Peyer's patch (tissue), 4 donors: Measurements from ENCODE around the gene LIFR. TPM values are rescaled to one million over a fixed set of nuclear protein-coding genes. Genes with fewer than 3 reads are reported as not detected.

ENCODE experiments used
- DNase-seq, 3 donors: peaks; one replicate each; pipeline ENCODE4 v3.0.0-alpha.2; 2017 to 2019
- H3K27ac ChIP-seq, 4 donors: fragments of 200-600 bp; sonication (generic); one replicate each; pipeline ENCODE4 v1.5.1; 2016 to 2019
- H3K27me3 ChIP-seq, 2 donors: fragments of 200-600 bp; sonication (generic); one replicate each; pipeline ENCODE4 v1.5.1; 2019
- H3K36me3 ChIP-seq, 3 donors: fragments of 200-600 bp; sonication (generic); one replicate each; pipeline ENCODE4 v1.5.1; 2016 to 2019
- H3K4me1 ChIP-seq, 4 donors: fragments of 200-600 bp; sonication (generic); one replicate each; pipeline ENCODE4 v1.5.1; 2016 to 2019
- H3K4me3 ChIP-seq, 4 donors: fragments of 200-600 bp; sonication (generic); 1 replicate in 3 of 4; 2 replicates in 1 of 4; pipeline ENCODE4 v1.5.1; 2016 to 2019; ENCODE audit warnings: mild to moderate bottlenecking in 1 of 4
- H3K9me3 ChIP-seq, 4 donors: fragments of 200-600 bp; sonication (generic); one replicate each; pipeline ENCODE4 v1.5.1; 2016 to 2019; ENCODE audit warnings: mild to moderate bottlenecking in 1 of 4
- CTCF ChIP-seq, 6 experiments: fragments of 450-650 bp in 4 of 6; fragments of 200-600 bp in 2 of 6; sonication (generic) in 1 of 6; IDR thresholded peaks; one replicate each; pipeline ENCODE4 v1.5.1; 2017 to 2019; ENCODE audit warnings: antibody characterized with exemption in 6 of 6, mild to moderate bottlenecking in 3 of 6, moderate library complexity in 1 of 6
- POLR2A ChIP-seq, 2 donors: fragments of 450-650 bp; IDR thresholded peaks; one replicate each; pipeline ENCODE4 v1.5.1; 2017; ENCODE audit warnings: antibody characterized with exemption in 2 of 2, mild to moderate bottlenecking in 2 of 2, moderate library complexity in 2 of 2
- total RNA-seq, 4 donors: library from RNA; depleted of rRNA; stranded (reverse); fragments of >200 nt; gene quantifications; one replicate each; pipeline ENCODE4 v1.1.0, GENCODE V29; 2016

Gene LIFR
- total RNA-seq, 4 donors from 2014 or later = 10.7 to 98.2 (median 19.9) TPM

DNA sequence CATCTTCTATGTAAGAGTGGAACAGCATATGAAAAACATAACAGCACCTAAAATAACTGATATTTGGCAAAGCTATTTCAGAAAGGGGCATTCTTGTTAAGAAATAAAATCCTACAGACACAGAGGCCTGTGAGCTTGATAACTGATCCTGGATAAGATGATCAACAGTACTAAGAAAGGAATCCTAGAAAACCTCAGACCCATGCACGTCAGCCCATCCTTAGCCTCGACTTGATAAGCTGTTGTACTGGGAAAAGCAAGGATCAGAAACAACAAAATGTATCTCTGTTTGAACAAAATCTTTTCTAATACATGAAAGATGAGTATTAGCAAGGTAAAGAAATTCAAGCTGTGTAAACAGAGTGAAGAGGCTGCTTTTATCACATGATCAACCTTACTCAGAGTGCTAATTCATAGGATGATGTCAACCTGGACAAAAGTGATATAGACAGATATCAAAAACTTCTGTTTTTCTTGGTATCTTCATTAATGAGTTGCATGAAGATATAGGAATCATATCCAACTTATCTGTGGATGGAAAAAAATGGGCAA, 15.2 kb downstream of the LIFR start:
- no peak for TF ChIP-seq CTCF (IDR thresholded peaks at IDR 0.05)
- TF ChIP-seq POLR2A (IDR thresholded peaks at IDR 0.05) = no peak
- Histone ChIP-seq H3K36me3 (no peaks in the 10 kb centered on the region), H3K27ac (no peak overlapping the region)

GRCh38 chr5:38540314-38540713, 16.1 kb downstream of the LIFR start:
- no peaks in the 10 kb centered on the region for H3K27me3 ChIP-seq
- H3K27ac ChIP-seq = no peak overlapping the region
- no peak for DNase-seq

More for the DNA sequence above, 15.2 kb downstream of the LIFR start:
- H3K4me3 ChIP-seq = no peak overlapping the region
- no peaks in the 10 kb centered on the region for H3K9me3 ChIP-seq
- H3K27me3 ChIP-seq = no peaks in the 10 kb centered on the region
- H3K4me1 ChIP-seq = no peaks in the 10 kb centered on the region
- DNase-seq = no peak

DNA sequence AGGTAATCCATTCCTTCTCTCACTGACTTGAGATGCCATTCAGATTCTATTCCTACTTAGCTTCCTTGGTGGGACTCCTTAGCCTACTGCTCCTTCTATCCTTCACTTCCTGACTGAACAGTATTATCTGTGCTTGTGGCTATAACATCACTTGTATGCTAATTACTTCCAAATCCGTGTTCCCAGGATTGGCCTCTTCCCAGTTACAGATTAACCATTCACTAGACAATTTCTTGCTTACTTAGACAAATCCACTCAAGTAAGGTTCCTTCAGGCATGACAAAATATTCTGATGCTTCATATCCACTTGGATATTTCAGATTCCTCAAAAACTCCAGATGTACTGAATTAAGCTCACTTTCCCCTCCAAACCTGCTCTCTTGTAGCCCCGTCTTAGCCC, 18.3 kb downstream of the LIFR start:
- no peak overlapping the region for H3K4me3 ChIP-seq
- no peaks in the 10 kb centered on the region for H3K4me1 ChIP-seq
- no peaks in the 10 kb centered on the region for H3K9me3 ChIP-seq
- DNase-seq = no peak
- no peaks in the 10 kb centered on the region for H3K27me3 ChIP-seq
- H3K36me3 ChIP-seq = no peaks in the 10 kb centered on the region
- TF ChIP-seq CTCF (IDR thresholded peaks at IDR 0.05) (no peak), POLR2A (IDR thresholded peaks at IDR 0.05) (no peak)
- H3K27ac ChIP-seq = no peak overlapping the region

More at GRCh38 chr5:38540314-38540713, 16.1 kb downstream of the LIFR start:
- H3K9me3 ChIP-seq = no peaks in the 10 kb centered on the region
- H3K4me1 ChIP-seq = no peaks in the 10 kb centered on the region
- no peaks in the 10 kb centered on the region for H3K36me3 ChIP-seq
- no peak overlapping the region for H3K4me3 ChIP-seq
- no peak for TF ChIP-seq POLR2A (IDR thresholded peaks at IDR 0.05)
- no peak for TF ChIP-seq CTCF (IDR thresholded peaks at IDR 0.05)

GRCh38 chr5:38537505-38537904, 18.9 kb downstream of the LIFR start:
- Histone ChIP-seq H3K9me3 (no peaks in the 10 kb centered on the region), H3K4me3 (no peak overlapping the region), H3K4me1 (no peaks in the 10 kb centered on the region), H3K27ac (no peak overlapping the region), H3K27me3 (no peaks in the 10 kb centered on the region), H3K36me3 (no peaks in the 10 kb centered on the region)
- no peak for TF ChIP-seq CTCF (IDR thresholded peaks at IDR 0.05)
- TF ChIP-seq POLR2A (IDR thresholded peaks at IDR 0.05) = no peak
- no peak for DNase-seq

GRCh38 chr5:38536968-38537367, 19.5 kb downstream of the LIFR start:
- H3K4me3 ChIP-seq = no peak overlapping the region
- TF ChIP-seq POLR2A (IDR thresholded peaks at IDR 0.05) = no peak
- no peak for TF ChIP-seq CTCF (IDR thresholded peaks at IDR 0.05)
- no peaks in the 10 kb centered on the region for H3K4me1 ChIP-seq
- H3K27ac ChIP-seq = no peak overlapping the region
- H3K36me3 ChIP-seq = no peaks in the 10 kb centered on the region
- DNase-seq = no peak
- H3K9me3 ChIP-seq = no peaks in the 10 kb centered on the region
- H3K27me3 ChIP-seq = no peaks in the 10 kb centered on the region

- DNase-seq = no peak
- no peak for TF ChIP-seq POLR2A (IDR thresholded peaks at IDR 0.05)
Measured at GRCh38 chr5:38535845-38536244, 20.6 kb downstream of the LIFR start.

More at GRCh38 chr5:38535845-38536244, 20.6 kb downstream of the LIFR start:
- Histone ChIP-seq H3K4me3 (no peak overlapping the region), H3K27me3 (no peaks in the 10 kb centered on the region), H3K27ac (no peak overlapping the region), H3K36me3 (no peaks in the 10 kb centered on the region), H3K9me3 (no peaks in the 10 kb centered on the region), H3K4me1 (no peaks in the 10 kb centered on the region)
